ENCODE measurements around the gene WFIKKN1.
A peak's percentile ranks its signal among the peaks of the same experiment; 100 is the strongest.

WFIKKN1 gene

DNA sequence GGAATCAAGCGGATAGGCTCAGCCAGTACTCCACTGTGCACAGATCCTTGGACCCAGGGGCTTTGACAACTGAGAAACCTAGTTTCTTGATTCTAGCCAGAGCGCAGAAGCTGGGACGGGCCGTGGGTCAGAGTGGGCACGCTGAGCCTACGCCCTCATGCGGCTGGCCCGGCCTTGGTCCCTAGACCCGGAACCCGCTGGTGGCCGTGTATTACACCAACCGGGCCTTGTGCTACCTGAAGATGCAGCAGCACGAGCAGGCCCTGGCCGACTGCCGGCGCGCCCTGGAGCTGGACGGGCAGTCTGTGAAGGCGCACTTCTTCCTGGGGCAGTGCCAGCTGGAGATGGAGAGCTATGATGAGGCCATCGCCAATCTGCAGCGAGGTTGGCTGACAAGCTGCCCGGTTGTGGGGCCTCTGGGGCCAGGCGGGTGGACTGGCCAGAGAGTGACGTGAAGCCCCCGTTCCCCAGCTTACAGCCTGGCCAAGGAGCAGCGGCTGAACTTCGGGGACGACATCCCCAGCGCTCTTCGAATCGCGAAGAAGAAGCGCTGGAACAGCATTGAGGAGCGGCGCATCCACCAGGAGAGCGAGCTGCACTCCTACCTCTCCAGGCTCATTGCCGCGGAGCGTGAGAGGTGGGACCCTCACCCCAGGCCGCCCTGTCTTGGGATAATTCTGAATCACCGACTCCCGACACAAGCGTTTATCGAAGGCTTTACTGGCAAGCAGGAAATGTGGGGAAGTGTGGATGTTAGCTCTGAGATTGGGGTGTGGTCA is 50.4 kb downstream of the WFIKKN1 start (continued):
- TF ChIP-seq, protein P1, sequence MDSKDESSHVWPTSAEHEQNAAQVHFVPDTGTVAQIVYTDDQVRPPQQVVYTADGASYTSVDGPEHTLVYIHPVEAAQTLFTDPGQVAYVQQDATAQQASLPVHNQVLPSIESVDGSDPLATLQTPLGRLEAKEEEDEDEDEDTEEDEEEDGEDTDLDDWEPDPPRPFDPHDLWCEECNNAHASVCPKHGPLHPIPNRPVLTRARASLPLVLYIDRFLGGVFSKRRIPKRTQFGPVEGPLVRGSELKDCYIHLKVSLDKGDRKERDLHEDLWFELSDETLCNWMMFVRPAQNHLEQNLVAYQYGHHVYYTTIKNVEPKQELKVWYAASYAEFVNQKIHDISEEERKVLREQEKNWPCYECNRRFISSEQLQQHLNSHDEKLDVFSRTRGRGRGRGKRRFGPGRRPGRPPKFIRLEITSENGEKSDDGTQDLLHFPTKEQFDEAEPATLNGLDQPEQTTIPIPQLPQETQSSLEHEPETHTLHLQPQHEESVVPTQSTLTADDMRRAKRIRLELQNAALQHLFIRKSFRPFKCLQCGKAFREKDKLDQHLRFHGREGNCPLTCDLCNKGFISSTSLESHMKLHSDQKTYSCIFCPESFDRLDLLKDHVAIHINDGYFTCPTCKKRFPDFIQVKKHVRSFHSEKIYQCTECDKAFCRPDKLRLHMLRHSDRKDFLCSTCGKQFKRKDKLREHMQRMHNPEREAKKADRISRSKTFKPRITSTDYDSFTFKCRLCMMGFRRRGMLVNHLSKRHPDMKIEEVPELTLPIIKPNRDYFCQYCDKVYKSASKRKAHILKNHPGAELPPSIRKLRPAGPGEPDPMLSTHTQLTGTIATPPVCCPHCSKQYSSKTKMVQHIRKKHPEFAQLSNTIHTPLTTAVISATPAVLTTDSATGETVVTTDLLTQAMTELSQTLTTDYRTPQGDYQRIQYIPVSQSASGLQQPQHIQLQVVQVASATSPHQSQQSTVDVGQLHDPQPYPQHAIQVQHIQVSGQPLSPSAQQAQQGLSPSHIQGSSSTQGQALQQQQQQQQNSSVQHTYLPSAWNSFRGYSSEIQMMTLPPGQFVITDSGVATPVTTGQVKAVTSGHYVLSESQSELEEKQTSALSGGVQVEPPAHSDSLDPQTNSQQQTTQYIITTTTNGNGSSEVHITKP (tag by site-specific recombination; IDR thresholded peaks at IDR 0.05): no peak
- TF ChIP-seq, protein P2, sequence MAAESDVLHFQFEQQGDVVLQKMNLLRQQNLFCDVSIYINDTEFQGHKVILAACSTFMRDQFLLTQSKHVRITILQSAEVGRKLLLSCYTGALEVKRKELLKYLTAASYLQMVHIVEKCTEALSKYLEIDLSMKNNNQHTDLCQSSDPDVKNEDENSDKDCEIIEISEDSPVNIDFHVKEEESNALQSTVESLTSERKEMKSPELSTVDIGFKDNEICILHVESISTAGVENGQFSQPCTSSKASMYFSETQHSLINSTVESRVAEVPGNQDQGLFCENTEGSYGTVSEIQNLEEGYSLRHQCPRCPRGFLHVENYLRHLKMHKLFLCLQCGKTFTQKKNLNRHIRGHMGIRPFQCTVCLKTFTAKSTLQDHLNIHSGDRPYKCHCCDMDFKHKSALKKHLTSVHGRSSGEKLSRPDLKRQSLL (tag by site-specific recombination; IDR thresholded peaks at IDR 0.05): peak; percentile 49
- TF ChIP-seq ZNF426 (tag by site-specific recombination; IDR thresholded peaks at IDR 0.05) (no peak), ZNF223 (tag by site-specific recombination; IDR thresholded peaks at IDR 0.05) (no peak), ZNF23 (tag by site-specific recombination; IDR thresholded peaks at IDR 0.05; ENCODE audit: borderline replicate concordance) (no peak), ZNF366 (tag by site-specific recombination; conservative IDR thresholded peaks at IDR 0.05) (no peak), ZFP41 (tag by site-specific recombination; IDR thresholded peaks at IDR 0.05; ENCODE audit: borderline replicate concordance) (no peak), SCRT1 (tag by site-specific recombination; IDR thresholded peaks at IDR 0.05; ENCODE audit: borderline replicate concordance) (no peak), ZNF292 (tag by site-specific recombination; IDR thresholded peaks at IDR 0.05; ENCODE audit: borderline replicate concordance, low read depth) (no peak), KLF10 (tag by site-specific recombination; IDR thresholded peaks at IDR 0.05) (no peak), GFI1B (tag by site-specific recombination; IDR thresholded peaks at IDR 0.05) (no peak; the same call in 1 of the 2 replicates), ZNF174 (tag by site-specific recombination; IDR thresholded peaks at IDR 0.05) (no peak), ZNF24 (tag by site-specific recombination; IDR thresholded peaks at IDR 0.05) (no peak), ZNF2 (tag by site-specific recombination; IDR thresholded peaks at IDR 0.05) (no peak; the same call in 1 of the 2 replicates), SCRT2 (tag by site-specific recombination; IDR thresholded peaks at IDR 0.05) (0 out of 2 replicates have a peak, but pooled peaks have one; percentile 10), EGR2 (tag by site-specific recombination; IDR thresholded peaks at IDR 0.05; ENCODE audit: low read depth) (peak; percentile 17; the same call in 1 of the 2 replicates), ZNF664 (tag by site-specific recombination; IDR thresholded peaks at IDR 0.05) (no peak), YY1 (tag by site-specific recombination; IDR thresholded peaks at IDR 0.05) (no peak)
- TF ChIP-seq, protein P3, sequence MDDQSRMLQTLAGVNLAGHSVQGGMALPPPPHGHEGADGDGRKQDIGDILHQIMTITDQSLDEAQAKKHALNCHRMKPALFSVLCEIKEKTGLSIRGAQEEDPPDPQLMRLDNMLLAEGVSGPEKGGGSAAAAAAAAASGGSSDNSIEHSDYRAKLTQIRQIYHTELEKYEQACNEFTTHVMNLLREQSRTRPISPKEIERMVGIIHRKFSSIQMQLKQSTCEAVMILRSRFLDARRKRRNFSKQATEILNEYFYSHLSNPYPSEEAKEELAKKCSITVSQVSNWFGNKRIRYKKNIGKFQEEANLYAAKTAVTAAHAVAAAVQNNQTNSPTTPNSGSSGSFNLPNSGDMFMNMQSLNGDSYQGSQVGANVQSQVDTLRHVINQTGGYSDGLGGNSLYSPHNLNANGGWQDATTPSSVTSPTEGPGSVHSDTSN (CRISPR knock-in tag; IDR thresholded peaks at IDR 0.05): peak; percentile 49
- TF ChIP-seq, protein P4, sequence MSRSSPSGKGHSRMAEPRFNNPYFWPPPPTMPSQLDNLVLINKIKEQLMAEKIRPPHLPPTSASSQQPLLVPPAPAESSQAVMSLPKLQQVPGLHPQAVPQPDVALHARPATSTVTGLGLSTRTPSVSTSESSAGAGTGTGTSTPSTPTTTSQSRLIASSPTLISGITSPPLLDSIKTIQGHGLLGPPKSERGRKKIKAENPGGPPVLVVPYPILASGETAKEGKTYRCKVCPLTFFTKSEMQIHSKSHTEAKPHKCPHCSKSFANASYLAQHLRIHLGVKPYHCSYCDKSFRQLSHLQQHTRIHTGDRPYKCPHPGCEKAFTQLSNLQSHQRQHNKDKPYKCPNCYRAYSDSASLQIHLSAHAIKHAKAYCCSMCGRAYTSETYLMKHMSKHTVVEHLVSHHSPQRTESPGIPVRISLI (tag by site-specific recombination; IDR thresholded peaks at IDR 0.05): no peak
- TF ChIP-seq, protein P5, sequence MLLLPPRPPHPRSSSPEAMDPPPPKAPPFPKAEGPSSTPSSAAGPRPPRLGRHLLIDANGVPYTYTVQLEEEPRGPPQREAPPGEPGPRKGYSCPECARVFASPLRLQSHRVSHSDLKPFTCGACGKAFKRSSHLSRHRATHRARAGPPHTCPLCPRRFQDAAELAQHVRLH (tag by site-specific recombination; IDR thresholded peaks at IDR 0.05): no peak
- TF ChIP-seq, protein P6, sequence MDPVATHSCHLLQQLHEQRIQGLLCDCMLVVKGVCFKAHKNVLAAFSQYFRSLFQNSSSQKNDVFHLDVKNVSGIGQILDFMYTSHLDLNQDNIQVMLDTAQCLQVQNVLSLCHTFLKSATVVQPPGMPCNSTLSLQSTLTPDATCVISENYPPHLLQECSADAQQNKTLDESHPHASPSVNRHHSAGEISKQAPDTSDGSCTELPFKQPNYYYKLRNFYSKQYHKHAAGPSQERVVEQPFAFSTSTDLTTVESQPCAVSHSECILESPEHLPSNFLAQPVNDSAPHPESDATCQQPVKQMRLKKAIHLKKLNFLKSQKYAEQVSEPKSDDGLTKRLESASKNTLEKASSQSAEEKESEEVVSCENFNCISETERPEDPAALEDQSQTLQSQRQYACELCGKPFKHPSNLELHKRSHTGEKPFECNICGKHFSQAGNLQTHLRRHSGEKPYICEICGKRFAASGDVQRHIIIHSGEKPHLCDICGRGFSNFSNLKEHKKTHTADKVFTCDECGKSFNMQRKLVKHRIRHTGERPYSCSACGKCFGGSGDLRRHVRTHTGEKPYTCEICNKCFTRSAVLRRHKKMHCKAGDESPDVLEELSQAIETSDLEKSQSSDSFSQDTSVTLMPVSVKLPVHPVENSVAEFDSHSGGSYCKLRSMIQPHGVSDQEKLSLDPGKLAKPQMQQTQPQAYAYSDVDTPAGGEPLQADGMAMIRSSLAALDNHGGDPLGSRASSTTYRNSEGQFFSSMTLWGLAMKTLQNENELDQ (tag by site-specific recombination; IDR thresholded peaks at IDR 0.05; ENCODE audit: low read depth): no peak
- TF ChIP-seq, protein P7, sequence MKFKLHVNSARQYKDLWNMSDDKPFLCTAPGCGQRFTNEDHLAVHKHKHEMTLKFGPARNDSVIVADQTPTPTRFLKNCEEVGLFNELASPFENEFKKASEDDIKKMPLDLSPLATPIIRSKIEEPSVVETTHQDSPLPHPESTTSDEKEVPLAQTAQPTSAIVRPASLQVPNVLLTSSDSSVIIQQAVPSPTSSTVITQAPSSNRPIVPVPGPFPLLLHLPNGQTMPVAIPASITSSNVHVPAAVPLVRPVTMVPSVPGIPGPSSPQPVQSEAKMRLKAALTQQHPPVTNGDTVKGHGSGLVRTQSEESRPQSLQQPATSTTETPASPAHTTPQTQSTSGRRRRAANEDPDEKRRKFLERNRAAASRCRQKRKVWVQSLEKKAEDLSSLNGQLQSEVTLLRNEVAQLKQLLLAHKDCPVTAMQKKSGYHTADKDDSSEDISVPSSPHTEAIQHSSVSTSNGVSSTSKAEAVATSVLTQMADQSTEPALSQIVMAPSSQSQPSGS (tag by site-specific recombination; IDR thresholded peaks at IDR 0.05; ENCODE audit: low read depth): no peak
- TF ChIP-seq, protein P8, sequence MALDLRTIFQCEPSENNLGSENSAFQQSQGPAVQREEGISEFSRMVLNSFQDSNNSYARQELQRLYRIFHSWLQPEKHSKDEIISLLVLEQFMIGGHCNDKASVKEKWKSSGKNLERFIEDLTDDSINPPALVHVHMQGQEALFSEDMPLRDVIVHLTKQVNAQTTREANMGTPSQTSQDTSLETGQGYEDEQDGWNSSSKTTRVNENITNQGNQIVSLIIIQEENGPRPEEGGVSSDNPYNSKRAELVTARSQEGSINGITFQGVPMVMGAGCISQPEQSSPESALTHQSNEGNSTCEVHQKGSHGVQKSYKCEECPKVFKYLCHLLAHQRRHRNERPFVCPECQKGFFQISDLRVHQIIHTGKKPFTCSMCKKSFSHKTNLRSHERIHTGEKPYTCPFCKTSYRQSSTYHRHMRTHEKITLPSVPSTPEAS (tag by site-specific recombination; IDR thresholded peaks at IDR 0.05): no peak

Measured in HEK293 (cell line).